GM18502 (cell line): ENCODE data around the gene TRIP4.

ENCODE experiments used
- ATAC-seq: cut with Tn5 transposase; IDR thresholded peaks from one replicate; pipeline ENCODE4 v1.9.1; 2021; ENCODE audit warnings: mild to moderate bottlenecking; ENCODE audit not compliant: unreplicated experiment, poor library complexity

The TRIP4 gene

GRCh38 chr15:64443747-64444621 lies 56.3 kb downstream of the TRIP4 start:
- peak; percentile 77 for ATAC-seq

DNA sequence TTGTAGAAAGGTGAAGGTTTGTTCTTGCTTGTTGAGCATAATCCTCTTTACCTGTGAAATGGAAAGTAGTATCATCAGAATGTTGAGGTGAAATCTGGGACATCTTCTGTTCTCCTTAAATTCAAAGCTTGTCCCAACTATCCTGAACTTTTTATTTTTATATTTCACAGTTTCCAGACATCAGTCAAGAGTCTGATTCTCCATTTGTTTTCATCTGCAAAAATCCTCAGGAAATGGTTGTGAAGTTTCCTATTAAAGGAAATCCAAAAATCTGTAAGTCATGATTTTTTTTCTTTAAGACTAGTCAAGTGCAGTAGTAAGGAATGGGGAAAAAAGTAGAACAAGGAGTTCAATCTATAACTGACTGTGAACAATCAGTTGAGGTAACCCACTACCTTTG lies 57.2 kb downstream of the TRIP4 start:
- ATAC-seq: no peak

- no peak for ATAC-seq
Measured at GRCh38 chr15:64447536-64448315, 60.1 kb downstream of the TRIP4 start.

DNA sequence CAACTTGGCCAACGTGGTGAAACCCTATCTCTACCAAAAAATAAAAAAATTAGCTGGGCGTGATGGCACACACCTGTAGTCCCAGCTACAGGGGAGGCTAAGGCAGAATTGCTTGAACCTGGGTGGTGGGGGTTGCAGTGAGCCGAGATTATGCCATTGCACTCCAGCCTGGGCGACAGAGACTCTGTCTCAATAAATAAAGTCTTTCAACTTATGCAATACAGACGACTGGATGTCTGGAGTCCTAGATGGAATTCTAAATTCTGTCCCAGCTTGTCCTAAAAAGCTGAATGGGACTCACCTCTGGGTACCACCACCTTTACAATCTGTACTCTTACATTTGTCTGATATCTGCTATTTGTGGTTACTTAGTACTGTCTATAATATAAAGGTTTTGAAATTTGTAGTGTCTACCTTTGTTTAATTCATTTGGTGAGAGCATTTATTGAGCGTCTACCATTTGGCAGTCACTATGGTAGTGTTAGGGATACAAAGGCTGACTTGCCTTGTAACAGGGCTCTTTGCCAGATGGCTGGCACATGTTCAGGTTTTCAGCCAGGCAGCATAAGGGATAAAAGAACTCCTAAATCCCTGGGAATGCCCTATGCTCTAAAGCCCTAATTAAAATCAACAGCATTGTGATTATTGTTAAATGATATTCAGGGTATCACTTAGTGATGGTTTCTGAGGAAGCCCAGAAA lies 65.5 kb downstream of the TRIP4 start:
- no peak for ATAC-seq

DNA sequence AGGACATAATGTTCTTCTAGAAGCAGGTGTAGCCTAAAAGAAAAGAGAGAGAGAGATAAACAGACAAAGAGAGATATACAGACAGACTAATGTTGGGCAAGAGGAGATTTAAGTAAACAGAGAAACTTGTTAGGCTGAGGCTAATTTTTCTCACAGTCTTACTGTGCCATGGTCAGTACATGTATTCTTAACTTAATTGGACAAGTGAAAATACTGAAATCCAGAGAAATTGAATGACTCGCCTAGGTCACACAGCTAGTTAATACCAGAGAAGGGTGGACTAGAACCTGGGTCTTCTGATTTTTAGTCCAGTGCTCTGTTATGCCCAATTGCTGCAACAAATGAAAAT lies 66.0 kb downstream of the TRIP4 start:
- no peak for ATAC-seq

DNA sequence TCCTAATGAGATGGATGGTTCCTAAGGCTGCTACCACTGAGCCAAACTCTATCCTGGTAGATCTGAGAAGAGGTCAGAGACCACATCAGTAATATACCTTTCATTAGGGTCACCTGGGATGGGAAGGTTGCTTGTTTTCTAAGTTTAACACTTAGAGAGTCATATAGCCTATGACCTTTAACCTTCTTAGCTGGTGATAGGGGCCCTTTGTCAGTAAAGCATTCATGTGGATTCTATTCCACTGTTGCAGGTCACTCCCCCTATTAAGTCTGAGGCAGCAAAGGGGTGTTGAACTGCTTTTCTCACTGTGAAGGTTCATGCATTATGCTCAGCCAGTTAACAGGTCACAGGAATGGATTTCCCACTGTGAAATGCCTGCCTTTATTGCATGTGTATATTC lies 66.6 kb downstream of the TRIP4 start:
- no peak for ATAC-seq

GRCh38 chr15:64455961-64456371 lies 68.3 kb downstream of the TRIP4 start:
- ATAC-seq: no peak

DNA sequence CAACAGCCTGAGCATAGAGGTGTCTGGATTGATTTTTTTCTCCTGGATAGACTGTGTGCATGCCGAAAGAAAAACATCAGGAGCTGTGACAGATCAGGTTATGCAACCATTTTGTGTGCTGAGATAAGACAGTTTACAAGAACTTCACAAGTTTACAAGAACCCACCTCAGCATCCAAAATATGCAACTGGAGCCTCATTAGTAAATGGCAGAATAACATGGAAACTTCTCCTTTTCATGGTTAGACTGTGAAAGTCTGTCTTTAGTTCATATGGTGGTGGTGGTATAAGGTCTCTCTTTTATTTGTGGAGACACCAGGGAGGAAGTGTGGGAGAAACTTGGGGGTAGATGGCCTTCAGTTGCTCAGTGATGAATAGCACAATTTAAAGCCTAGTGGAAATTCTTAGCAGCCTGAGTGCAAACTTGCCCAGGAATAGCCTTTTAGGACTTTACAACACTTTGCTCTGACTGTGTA lies 69.0 kb downstream of the TRIP4 start:
- ATAC-seq: no peak

DNA sequence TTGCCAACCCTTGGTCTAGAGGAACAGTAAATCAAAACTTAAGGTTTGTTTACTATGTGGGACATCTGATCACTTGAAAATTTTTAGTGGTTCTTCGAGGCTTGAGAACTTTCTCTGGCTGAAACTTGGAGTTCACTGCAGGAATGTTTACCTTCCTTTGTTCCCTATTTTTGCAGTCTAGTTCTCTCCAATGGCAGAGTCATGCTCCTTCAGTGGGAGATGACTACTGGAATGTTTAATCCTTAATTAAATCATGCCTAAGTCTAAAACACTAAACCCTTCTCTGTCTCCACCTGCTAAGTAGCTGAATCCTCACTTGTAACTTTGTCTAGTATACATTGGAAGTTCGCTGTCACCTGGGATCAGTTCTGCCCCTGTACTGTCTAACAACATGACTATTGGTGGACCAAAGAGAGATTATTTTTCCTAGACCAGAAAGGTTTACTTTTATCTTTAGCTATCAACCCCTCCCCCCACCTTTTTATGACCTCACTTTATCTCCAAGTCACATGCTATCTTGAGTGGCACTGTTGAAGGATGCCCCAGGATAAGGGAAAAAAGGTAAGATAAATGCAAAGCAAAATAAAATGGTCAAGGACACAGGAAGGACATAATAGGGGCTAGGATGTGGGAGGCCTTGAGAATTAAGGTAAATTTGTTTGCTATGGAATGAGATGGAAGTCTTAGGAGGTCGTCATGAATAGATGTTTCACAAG lies 71.6 kb downstream of the TRIP4 start:
- no peak for ATAC-seq

- peak; percentile 64 for ATAC-seq
Measured at GRCh38 chr15:64460206-64460723, 72.6 kb downstream of the TRIP4 start, which contains the start of gene ZNF609. Gene ZNF609, plus strand, starts transcription at chr15:64460578. Its CDS starts 38,842 bp downstream, at chr15:64499420.

DNA sequence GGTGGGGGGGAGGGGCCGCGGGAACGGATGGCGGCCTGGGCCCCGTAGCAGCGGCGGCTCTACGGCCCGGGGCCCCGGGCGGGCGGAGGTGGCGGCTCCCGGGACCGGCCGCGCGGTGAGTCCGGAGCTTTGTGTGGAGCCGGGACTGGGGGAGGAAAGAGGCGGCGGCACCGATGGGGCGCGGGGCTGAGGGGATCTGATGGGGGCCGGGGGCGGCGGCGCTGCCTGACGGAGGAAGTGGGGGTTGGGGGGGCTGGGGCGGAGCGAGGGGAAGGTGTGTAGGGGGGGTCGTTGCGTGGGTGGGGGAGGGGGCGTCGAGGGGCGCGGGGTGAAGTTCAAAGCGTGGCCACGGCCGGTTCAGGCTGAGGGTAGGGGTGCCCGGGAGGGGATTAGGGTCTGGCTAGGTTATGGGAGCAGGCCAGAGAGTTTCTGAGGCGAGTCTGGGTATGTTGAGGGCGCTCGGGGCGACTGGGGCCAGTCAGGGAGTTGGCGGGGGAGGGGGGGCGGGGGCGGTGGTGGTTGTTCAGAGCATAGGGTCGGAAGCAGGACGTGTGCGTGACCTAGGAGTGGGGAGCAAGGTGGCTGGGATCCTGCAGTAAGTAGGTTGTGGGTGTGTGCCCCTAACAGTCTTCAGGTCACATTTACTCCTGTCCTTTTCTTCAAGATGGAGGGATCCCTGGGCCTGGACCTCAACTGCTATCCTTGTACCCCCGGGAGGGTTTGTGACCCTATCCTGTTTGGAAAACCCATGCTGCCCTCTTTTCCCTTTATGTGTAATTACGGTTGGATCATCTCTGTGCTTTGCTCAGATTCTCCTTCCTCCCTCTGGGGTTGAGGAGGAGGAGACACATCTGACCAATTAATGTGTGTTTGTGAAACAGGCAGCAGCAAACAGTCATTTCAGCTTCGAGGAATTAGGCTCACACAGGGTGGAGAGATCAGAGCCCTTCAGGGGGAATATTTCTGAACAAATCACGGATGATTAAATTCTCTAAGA lies 73.4 kb downstream of the TRIP4 start:
- ATAC-seq: peak; percentile 13

- no peak for ATAC-seq
Measured at GRCh38 chr15:64461721-64462162, 74.1 kb downstream of the TRIP4 start.

DNA sequence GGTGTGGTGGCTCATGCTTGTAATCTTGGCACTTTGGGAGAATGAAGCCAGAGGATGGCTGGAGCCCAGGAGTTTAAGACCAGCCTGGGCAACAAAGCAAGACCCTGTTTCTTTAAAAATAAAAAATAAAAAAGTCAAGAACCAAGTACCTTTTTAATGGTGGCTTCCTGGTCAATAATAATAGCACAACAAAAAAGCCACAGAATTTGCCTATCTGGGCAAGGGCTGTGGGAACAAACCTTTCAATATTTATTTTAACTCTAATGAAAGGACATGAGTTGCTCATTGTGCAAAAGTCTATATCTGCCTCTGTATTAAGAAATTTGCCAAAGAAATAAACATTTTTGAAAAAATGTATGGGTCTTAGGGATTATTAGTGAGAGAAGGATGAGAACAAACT lies 74.9 kb downstream of the TRIP4 start:
- ATAC-seq: no peak

DNA sequence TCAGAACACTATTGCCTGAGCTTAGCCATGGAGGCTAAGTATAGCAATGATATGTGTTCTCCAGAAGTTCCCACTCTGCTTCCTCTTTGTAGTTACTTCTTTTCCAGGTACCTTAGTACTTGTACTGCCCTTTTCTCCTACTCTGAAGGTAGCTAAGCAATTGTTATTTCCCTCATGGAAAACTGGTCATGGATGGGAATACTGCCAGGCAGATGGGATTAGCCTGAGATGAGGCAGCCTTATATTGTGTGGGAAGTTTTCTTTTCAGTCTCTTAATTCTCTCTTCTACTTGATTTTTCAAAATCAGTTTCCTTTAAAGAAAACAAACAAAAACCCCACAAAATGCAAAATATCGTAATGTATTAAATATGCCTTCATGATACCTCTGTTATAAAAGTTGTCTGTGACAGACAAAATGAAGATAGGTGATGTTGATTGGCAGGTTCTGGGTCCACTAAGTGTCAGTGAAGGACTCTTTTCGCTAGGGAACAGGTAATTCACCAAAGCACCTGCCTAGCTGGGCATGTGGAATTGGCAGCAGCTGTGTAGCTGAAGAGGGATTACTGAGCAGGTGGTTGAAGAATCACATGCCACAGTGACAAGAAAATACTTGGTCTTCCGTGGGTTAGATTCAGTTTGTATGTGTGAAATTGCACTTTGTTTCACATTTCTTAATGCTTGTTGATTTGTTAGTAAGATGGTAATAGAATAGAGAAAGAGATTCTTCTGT lies 76.8 kb downstream of the TRIP4 start:
- no peak for ATAC-seq

- ATAC-seq: no peak
Measured at GRCh38 chr15:64466408-64467141, 78.9 kb downstream of the TRIP4 start.

GRCh38 chr15:64472161-64472560 lies 84.5 kb downstream of the TRIP4 start:
- ATAC-seq: no peak

- no peak for ATAC-seq
Measured at GRCh38 chr15:64474846-64475245, 87.2 kb downstream of the TRIP4 start.
